ENCODE measurements around the gene XG. TPM values are rescaled to one million over a fixed set of nuclear protein-coding genes. Genes with fewer than 3 reads are reported as not detected.
"Not testable (repeated sequence)": the region's sequence is repeated elsewhere in the genome, so short reads cannot be mapped to it uniquely, and the experiment has no call there.

Gene XG
- total RNA-seq, 1 donor from 2014 or later = 0.63 TPM

GRCh38 chrX:2766906-2767305 is 15.1 kb downstream of the XG start:
- Mint-ChIP-seq H3K4me1 (ENCODE audit: unreplicated experiment) (peaks cover 20% of the 10 kb centered on the region), H3K9me3 (peaks cover 4% of the 10 kb centered on the region), H3K4me3 (no peak overlapping the region), H3K27ac (peak overlapping the region; percentile 97), H3K36me3 (peaks cover 3% of the 10 kb centered on the region), H3K27me3 (no peaks in the 10 kb centered on the region)
- TF ChIP-seq, protein P1, sequence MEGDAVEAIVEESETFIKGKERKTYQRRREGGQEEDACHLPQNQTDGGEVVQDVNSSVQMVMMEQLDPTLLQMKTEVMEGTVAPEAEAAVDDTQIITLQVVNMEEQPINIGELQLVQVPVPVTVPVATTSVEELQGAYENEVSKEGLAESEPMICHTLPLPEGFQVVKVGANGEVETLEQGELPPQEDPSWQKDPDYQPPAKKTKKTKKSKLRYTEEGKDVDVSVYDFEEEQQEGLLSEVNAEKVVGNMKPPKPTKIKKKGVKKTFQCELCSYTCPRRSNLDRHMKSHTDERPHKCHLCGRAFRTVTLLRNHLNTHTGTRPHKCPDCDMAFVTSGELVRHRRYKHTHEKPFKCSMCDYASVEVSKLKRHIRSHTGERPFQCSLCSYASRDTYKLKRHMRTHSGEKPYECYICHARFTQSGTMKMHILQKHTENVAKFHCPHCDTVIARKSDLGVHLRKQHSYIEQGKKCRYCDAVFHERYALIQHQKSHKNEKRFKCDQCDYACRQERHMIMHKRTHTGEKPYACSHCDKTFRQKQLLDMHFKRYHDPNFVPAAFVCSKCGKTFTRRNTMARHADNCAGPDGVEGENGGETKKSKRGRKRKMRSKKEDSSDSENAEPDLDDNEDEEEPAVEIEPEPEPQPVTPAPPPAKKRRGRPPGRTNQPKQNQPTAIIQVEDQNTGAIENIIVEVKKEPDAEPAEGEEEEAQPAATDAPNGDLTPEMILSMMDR (conservative IDR thresholded peaks at IDR 0.05) = no peak
- DNase-seq (ENCODE audit: extremely low spot score, unreplicated experiment) = no peak

GRCh38 chrX:2767631-2768455 is 16.0 kb downstream of the XG start:
- Mint-ChIP-seq H3K27me3 (no peaks in the 10 kb centered on the region), H3K36me3 (peaks cover 3% of the 10 kb centered on the region), H3K4me1 (ENCODE audit: unreplicated experiment) (peaks cover 20% of the 10 kb centered on the region), H3K4me3 (peak overlapping the region; percentile 74), H3K9me3 (peaks cover 4% of the 10 kb centered on the region), H3K27ac (peak overlapping the region; percentile 97)
- no peak for DNase-seq (ENCODE audit: extremely low spot score, unreplicated experiment)
- TF ChIP-seq, protein P1 (conservative IDR thresholded peaks at IDR 0.05) = no peak

DNA sequence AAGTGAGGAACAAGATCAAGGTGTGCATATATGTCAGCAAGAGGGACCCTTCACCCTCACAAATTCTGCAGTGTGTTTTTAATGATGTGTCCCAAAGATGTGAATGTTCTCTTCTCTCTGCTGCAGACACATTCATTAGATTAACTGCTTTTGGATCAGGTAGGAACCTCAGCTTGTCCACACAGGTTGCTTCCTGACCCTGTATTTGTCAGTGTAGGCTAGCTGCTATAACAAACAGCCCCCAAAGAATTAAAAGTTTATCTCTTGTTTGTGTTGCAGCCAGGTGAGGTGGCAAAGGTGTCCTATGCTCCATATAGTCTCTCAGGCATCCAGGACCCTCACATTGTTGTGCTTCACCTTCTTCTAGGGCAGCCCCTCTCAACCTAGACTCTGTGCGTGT is 17.8 kb downstream of the XG start:
- peaks cover 3% of the 10 kb centered on the region for H3K27me3 Mint-ChIP-seq
- no peak for DNase-seq (ENCODE audit: extremely low spot score, unreplicated experiment)
- H3K36me3 Mint-ChIP-seq = peaks cover 3% of the 10 kb centered on the region
- H3K4me3 Mint-ChIP-seq = no peak overlapping the region
- H3K9me3 Mint-ChIP-seq = peaks cover 7% of the 10 kb centered on the region
- TF ChIP-seq, protein P1 (conservative IDR thresholded peaks at IDR 0.05) = no peak
- H3K4me1 Mint-ChIP-seq (ENCODE audit: unreplicated experiment) = peaks cover 20% of the 10 kb centered on the region
- no peak overlapping the region for H3K27ac Mint-ChIP-seq

DNA sequence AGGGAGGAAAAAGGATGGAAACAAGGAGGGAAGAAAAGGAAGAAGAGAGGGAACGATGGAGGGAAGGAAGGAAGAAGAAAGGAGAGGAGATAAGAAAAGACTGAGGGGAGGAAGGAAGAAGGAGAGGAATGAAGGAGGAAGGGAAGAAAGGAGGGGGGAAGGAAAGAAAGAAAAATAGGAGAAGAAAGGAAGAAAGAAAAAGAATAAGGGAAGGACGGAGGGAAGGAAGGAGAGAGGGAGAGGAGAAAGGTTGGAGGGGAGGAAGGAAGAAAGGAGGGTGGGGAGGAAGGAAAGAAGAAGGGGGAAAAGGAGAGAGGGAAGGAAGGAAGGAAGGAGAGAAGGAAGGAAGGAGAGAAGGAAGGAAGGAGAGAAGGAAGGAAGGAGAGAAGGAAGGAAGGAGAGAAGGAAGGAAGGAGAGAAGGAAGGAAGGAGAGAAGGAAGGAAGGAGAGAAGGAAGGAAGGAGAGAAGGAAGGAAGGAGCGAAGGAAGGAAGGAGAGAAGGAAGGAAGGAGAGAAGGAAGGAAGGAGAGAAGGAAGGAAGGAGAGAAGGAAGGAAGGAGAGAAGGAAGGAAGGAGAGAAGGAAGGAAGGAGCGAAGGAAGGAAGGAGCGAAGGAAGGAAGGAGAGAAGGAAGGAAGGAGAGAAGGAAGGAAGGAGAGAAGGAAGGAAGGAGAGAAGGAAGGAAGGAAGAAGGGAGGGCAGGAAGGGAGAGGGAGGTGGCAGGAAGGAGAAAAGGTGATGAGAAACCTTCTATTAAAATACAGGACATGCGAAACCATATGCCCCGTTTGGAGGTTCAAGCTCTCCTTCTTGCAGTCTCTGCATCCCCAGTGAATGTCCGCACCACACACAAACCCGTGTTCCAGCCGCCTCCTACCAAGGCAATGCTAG is 21.6 kb downstream of the XG start:
- H3K27ac Mint-ChIP-seq; DNase-seq (ENCODE audit: extremely low spot score, unreplicated experiment); H3K9me3 Mint-ChIP-seq; H3K4me1 Mint-ChIP-seq (ENCODE audit: unreplicated experiment); H3K36me3 Mint-ChIP-seq; H3K27me3 Mint-ChIP-seq; H3K4me3 Mint-ChIP-seq: not testable (repeated sequence)

GRCh38 chrX:2774057-2774456 is 22.2 kb downstream of the XG start:
- H3K4me3 Mint-ChIP-seq = no peak overlapping the region
- no peaks in the 10 kb centered on the region for H3K4me1 Mint-ChIP-seq (ENCODE audit: unreplicated experiment)
- peaks cover 5% of the 10 kb centered on the region for H3K9me3 Mint-ChIP-seq
- H3K27ac Mint-ChIP-seq = no peak overlapping the region
- no peaks in the 10 kb centered on the region for H3K36me3 Mint-ChIP-seq
- DNase-seq (ENCODE audit: extremely low spot score, unreplicated experiment) = no peak
- peaks cover 3% of the 10 kb centered on the region for H3K27me3 Mint-ChIP-seq
- TF ChIP-seq, protein P1 (conservative IDR thresholded peaks at IDR 0.05) = no peak

DNA sequence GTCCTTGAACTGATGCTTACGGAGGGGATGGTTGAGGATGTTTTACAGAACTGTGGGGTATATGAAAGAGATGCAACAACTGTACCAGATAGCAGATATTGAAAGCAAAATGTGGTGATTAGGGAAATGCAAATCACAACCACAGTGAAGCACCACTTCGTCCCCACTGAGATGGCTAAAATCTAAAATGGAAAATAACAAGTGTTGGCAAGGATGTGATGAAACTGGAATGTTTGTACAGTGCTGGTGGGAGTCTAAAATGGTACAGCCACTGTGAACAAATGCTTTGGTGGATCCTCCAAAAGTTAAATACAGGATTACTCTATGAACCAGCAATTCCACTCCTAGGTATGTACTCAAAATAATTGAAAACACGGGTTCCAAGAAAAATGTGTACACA is 22.9 kb downstream of the XG start:
- Mint-ChIP-seq H3K27me3 (peaks cover 3% of the 10 kb centered on the region), H3K36me3 (no peaks in the 10 kb centered on the region)

GRCh38 chrX:2780472-2781225 is 28.8 kb downstream of the XG start:
- not testable (repeated sequence) for H3K9me3 Mint-ChIP-seq; H3K36me3 Mint-ChIP-seq; DNase-seq (ENCODE audit: extremely low spot score, unreplicated experiment); H3K27me3 Mint-ChIP-seq
- Mint-ChIP-seq H3K27ac (peak overlapping the region; percentile 77), H3K4me3 (peak overlapping the region; percentile 25), H3K4me1 (ENCODE audit: unreplicated experiment) (peaks cover 21% of the 10 kb centered on the region)

More for the DNA sequence above, 22.9 kb downstream of the XG start:
- H3K4me3 Mint-ChIP-seq = no peak overlapping the region
- no peak overlapping the region for H3K27ac Mint-ChIP-seq
- no peaks in the 10 kb centered on the region for H3K4me1 Mint-ChIP-seq (ENCODE audit: unreplicated experiment)
- H3K9me3 Mint-ChIP-seq = peaks cover 5% of the 10 kb centered on the region
- TF ChIP-seq, protein P1 (conservative IDR thresholded peaks at IDR 0.05) = no peak
- no peak for DNase-seq (ENCODE audit: extremely low spot score, unreplicated experiment)

Measured in type B pancreatic cell (in vitro differentiated cells).